ENCODE results near the gene C17orf67.
A peak's percentile ranks its signal among the peaks of the same experiment; 100 is the strongest.

C17orf67 gene

GRCh38 chr17:56824503-56824902, 9.2 kb downstream of the C17orf67 start:
- H3K27ac ChIP-seq, result peak overlapping the region; percentile 88
- TF ChIP-seq, protein P1, sequence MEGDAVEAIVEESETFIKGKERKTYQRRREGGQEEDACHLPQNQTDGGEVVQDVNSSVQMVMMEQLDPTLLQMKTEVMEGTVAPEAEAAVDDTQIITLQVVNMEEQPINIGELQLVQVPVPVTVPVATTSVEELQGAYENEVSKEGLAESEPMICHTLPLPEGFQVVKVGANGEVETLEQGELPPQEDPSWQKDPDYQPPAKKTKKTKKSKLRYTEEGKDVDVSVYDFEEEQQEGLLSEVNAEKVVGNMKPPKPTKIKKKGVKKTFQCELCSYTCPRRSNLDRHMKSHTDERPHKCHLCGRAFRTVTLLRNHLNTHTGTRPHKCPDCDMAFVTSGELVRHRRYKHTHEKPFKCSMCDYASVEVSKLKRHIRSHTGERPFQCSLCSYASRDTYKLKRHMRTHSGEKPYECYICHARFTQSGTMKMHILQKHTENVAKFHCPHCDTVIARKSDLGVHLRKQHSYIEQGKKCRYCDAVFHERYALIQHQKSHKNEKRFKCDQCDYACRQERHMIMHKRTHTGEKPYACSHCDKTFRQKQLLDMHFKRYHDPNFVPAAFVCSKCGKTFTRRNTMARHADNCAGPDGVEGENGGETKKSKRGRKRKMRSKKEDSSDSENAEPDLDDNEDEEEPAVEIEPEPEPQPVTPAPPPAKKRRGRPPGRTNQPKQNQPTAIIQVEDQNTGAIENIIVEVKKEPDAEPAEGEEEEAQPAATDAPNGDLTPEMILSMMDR (conservative IDR thresholded peaks at IDR 0.05), result no peak

- peak overlapping the region; percentile 88 for H3K27ac ChIP-seq
- TF ChIP-seq, protein P1 (conservative IDR thresholded peaks at IDR 0.05), result no peak
Measured at GRCh38 chr17:56823848-56824247, 9.9 kb downstream of the C17orf67 start.

DNA sequence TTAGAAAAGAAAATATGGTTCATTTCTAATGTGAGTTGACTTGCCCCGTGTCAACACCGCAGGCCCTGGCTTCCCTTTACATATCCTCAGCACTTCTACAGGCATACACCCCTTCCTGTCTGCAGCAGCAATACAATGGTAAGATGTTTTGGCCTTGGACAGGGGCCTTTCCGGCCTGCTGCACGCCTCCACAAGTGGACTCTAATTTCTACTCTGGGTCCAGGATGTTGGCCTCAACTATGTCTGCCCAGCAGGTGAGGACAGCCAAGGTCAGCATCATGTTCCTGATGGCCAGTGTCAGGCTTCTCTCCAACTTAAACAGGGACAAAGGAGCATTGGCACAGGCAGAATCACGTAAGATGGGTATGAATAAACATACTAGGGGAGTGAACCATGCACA, 11.0 kb downstream of the C17orf67 start:
- TF ChIP-seq, protein P1 (conservative IDR thresholded peaks at IDR 0.05), result no peak

DNA sequence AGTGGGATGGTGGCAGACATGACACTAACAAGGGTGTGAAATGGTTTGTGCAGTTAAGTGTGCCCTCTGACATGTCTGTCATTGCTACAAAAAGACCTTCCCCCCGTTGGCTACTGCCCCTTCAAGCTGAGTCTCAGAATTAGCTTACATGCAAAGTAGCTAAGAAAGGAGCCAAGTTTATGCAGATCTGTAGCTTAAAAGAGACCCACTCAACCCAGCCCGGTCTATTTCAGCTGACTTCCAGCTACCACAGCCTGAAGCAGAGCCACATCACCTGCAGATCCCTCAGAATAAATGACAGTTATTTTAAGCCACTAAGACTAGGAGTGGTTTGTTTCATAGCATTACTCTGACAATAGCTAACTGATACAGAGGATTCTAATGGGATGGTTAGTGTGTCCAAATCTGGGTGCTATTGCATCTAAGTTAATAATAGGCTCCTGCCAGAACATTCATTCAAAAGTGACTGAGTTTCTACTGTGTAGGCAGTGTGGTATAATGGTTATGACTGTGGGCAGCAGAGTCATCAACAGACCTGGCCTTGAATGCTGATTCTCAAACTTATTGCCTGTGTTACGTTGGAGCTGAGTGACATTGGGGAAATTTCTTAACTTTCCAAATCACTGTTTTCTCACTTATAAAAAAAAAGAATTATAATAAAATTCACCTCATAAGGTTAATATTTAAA, 11.7 kb downstream of the C17orf67 start:
- TF ChIP-seq, protein P1 (conservative IDR thresholded peaks at IDR 0.05), result no peak
- peak overlapping the region; percentile 88 for H3K27ac ChIP-seq

More for the DNA sequence above, 11.0 kb downstream of the C17orf67 start:
- H3K27ac ChIP-seq, result peak overlapping the region; percentile 88

DNA sequence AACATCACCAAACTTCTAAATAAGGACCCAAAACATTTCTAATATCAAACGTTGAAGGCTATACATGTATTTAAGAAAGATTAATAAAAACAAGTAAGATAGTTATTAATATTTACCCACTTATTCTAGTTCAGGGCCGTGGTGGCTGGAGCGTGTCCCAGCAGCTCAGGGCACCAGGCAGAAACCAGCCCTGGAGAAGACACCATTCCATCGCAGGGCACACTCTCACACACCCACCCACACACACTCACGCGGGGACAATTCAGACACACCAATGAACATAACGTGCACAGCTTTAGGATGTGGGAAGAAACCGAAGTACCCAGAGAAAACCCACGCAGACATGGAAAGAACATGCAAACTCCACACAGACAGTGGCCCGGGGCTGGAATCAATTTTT, 13.5 kb downstream of the C17orf67 start:
- TF ChIP-seq, protein P1 (conservative IDR thresholded peaks at IDR 0.05), result no peak
- peak overlapping the region; percentile 9; the same call in 1 of the 2 replicates for H3K27ac ChIP-seq

- peak overlapping the region; percentile 9; the same call in 1 of the 2 replicates for H3K27ac ChIP-seq
- TF ChIP-seq, protein P1 (conservative IDR thresholded peaks at IDR 0.05), result peak; percentile 87
Measured at GRCh38 chr17:56819431-56820145, 14.1 kb downstream of the C17orf67 start.

DNA sequence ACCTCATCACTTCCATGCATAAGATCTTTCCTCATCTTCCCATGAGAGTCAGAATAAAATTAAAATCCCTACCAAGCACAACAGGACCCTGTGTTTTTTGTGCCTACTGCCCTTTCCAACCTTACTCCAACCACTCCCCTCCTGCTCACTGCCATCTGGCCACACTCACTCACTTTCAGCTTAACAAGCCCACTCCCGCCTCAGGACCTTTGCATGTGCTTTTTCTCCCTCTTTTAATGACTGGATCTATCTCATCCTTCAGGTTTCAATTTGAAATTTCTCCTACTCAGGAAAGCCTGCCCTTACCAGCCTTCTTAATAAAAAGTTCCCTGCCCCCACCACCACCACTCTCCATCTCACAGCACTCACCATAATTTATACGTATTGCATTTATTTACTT, 14.7 kb downstream of the C17orf67 start:
- TF ChIP-seq, protein P1 (conservative IDR thresholded peaks at IDR 0.05), result no peak
- peak overlapping the region; percentile 9; the same call in 1 of the 2 replicates for H3K27ac ChIP-seq

Measured in VCaP (cell line).